NCI-H1694 (cell line): Measurements from ENCODE around the gene IQGAP2.
"Not testable (repeated sequence)": the region's sequence is repeated elsewhere in the genome, so short reads cannot be mapped to it uniquely, and the experiment has no call there.

Experiments used
- DNase-seq: peaks from one replicate; lab custom pipeline; 2025; lab: John Stamatoyannopoulos, UW

IQGAP2 gene

GRCh38 chr5:76504901-76505564 lies 101.9 kb downstream of the IQGAP2 start:
- DNase-seq = no peak

GRCh38 chr5:76513476-76513875 lies 110.4 kb downstream of the IQGAP2 start:
- DNase-seq = no peak

GRCh38 chr5:76514292-76514691 lies 111.2 kb downstream of the IQGAP2 start:
- no peak for DNase-seq

- DNase-seq = no peak
These were observed 111.6 kb downstream of the IQGAP2 start for GRCh38 chr5:76514713-76515112.

- DNase-seq = no peak
These were observed 114.2 kb downstream of the IQGAP2 start for GRCh38 chr5:76517334-76517733.

GRCh38 chr5:76518246-76518645 lies 115.2 kb downstream of the IQGAP2 start:
- not testable (repeated sequence) for DNase-seq

- DNase-seq = no peak
These were observed 118.2 kb downstream of the IQGAP2 start for GRCh38 chr5:76521240-76521758.

GRCh38 chr5:76522103-76522935 lies 119.2 kb downstream of the IQGAP2 start:
- no peak for DNase-seq

- no peak for DNase-seq
These were observed 121.2 kb downstream of the IQGAP2 start for GRCh38 chr5:76524101-76524835.

GRCh38 chr5:76524868-76525267 lies 121.8 kb downstream of the IQGAP2 start:
- no peak for DNase-seq

GRCh38 chr5:76525956-76526355 lies 122.9 kb downstream of the IQGAP2 start:
- DNase-seq = no peak

GRCh38 chr5:76526950-76527583 lies 124.0 kb downstream of the IQGAP2 start:
- DNase-seq = no peak

GRCh38 chr5:76527685-76528161 lies 124.6 kb downstream of the IQGAP2 start:
- DNase-seq = no peak

- DNase-seq = no peak
These were observed 125.7 kb downstream of the IQGAP2 start for GRCh38 chr5:76528547-76529331.

GRCh38 chr5:76529464-76530344 lies 126.6 kb downstream of the IQGAP2 start:
- no peak for DNase-seq

- DNase-seq = no peak
These were observed 129.0 kb downstream of the IQGAP2 start for GRCh38 chr5:76532052-76532451.

GRCh38 chr5:76532973-76533372 lies 129.9 kb downstream of the IQGAP2 start:
- no peak for DNase-seq

- no peak for DNase-seq
These were observed 132.5 kb downstream of the IQGAP2 start for GRCh38 chr5:76535577-76535976.

GRCh38 chr5:76537073-76537543 lies 134.0 kb downstream of the IQGAP2 start:
- DNase-seq = no peak

- DNase-seq = no peak
These were observed 139.2 kb downstream of the IQGAP2 start for GRCh38 chr5:76542241-76542640.
